Nasal cavity respiratory epithelium epithelial cell of viscerocranial mucosa (primary cell): ENCODE measurements around the gene CLEC10A. TPM values are rescaled to one million over a fixed set of nuclear protein-coding genes. Genes with fewer than 3 reads are reported as not detected.

Source experiments
- total RNA-seq: library from RNA; depleted of rRNA; stranded (reverse); fragments of >200 nt; gene quantifications from 2 replicates; pipeline ENCODE4 v1.2.3, GENCODE V29; 2014

CLEC10A gene
- not detected in 2 replicates for total RNA-seq

GRCh38 chr17:7079581-7080455 is at the start of gene CLEC10A:
Gene CLEC10A (minus strand): TSS chr17:7080251. CDS start chr17:7078812, 1,439 bp downstream.

GRCh38 chr17:7114241-7114874 is 34.3 kb upstream of the CLEC10A start, which contains the start of gene ASGR2:
Gene ASGR2 (minus strand): TSS chr17:7114822. CDS start chr17:7114240, 582 bp downstream.

DNA sequence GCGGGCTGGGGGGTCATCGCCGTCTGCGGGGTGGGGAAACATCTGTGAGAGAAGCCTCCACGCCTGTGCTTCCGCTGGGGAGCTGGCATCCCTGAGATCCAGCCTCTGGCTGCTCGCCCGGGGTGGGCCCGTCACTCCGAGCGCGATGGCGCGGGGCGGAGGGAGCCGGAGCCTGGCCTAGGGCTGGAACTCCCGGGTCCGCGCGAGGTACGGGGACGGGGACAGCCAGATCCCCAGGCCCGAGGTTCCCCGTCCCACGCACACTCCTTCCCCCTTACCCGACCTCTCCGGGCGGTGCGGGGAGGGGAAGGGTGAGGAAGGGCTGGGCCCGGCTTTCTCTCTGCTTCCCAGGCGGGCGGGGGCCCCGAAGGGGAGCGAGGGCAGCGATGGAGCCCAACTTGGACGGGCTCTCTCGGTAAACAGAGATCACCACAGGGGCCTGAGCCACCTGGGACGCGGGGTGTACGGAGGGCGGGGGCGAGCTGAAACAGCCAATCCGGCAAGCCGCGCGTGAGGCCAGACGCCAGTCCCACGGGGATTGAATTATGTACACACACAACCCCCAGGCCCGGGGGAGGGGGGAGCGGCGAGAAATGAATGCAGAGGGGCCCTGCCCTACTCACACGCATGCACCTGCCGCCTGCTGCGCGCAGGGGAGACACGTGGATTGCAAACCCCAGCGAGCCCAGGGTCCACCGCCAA is 36.4 kb downstream of the CLEC10A start, which contains the start of gene SLC16A11:
Gene SLC16A11, minus strand, starts transcription at position 596 of the 702 bp plus-strand sequence. Its CDS starts 579 bp downstream, at position 17.

DNA sequence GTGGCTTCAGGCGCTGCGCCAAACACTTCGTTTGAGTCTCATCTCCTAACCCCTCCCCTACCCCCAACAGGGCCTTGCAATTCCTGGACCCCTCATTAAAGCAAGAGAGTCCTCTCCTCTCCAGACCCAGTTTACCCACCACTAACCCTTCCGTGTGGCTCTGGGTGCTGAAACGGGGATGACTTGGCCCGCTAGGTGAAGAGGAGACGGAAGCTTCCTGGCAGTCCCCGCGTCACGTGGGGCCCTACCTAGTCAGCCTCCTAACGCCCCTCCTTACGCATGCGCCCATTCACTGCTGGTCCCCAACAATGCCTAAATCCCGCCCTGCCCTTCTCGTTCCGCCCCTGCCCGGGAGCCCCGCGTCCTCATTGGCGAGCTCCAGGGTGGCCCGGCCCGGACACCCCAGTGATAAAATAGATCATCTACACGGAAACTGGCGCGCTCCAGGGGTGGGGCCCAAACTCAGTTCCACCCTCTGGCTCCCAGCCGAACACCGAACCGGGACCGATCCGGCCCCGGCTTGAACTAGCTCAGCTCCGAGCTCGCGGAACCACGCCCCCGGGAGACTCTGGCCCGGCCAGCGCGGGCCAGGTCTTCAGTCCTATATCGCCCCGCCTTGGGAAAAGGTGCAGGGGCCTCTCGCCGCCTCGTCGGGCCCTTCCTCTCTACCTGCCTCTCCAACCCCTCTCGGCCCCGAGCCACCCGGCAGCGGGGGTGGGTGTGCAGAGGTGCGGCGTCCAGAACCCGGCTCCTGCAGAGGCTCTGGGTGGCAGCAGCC is 44.3 kb downstream of the CLEC10A start, which contains the start of gene SLC16A13:
Gene SLC16A13, plus strand, starts transcription at position 425 of the 778 bp plus-strand sequence. CDS start 368 bp downstream, outside the sequence.

Other genes starting within 250 kb of the CLEC10A start
- not detected in 2 replicates for gene TEKT1, start 248.5 kb downstream of the CLEC10A start, total RNA-seq
- under 0.01 and 0.14 TPM in 2 replicates for gene ALOX12, start 84.2 kb downstream of the CLEC10A start, total RNA-seq
- gene RNASEK, start 67.6 kb downstream of the CLEC10A start, total RNA-seq: 15.7 and 46.3 TPM in 2 replicates
- not detected in 2 replicates for gene BCL6B, start 57.2 kb downstream of the CLEC10A start, total RNA-seq
- gene SLC16A13, start 44.2 kb downstream of the CLEC10A start, total RNA-seq: 1.4 and 3.0 TPM in 2 replicates
- 0.07 TPM in 1 of 2 replicates, not detected in the other for gene SLC16A11, start 36.2 kb downstream of the CLEC10A start, total RNA-seq
- gene ASGR2, start 34.6 kb upstream of the CLEC10A start, total RNA-seq: not detected in 2 replicates
- 0.07 TPM in 1 of 2 replicates, not detected in the other for gene ASGR1, start 99.1 kb upstream of the CLEC10A start, total RNA-seq
- gene DLG4, start 139.6 kb upstream of the CLEC10A start, total RNA-seq: 1.0 and 9.3 TPM in 2 replicates
- gene ACADVL, start 139.7 kb upstream of the CLEC10A start, total RNA-seq: 172 and 221 TPM in 2 replicates
- 62.4 and 66.6 TPM in 2 replicates for gene DVL2, start 154.3 kb upstream of the CLEC10A start, total RNA-seq
- 27.0 and 32.2 TPM in 2 replicates for gene PHF23, start 159.2 kb upstream of the CLEC10A start, total RNA-seq
- gene GABARAP, start 162.2 kb upstream of the CLEC10A start, total RNA-seq: 57.8 and 81.4 TPM in 2 replicates
- gene CTDNEP1, start 171.5 kb upstream of the CLEC10A start, total RNA-seq: 26.3 and 49.0 TPM in 2 replicates
- gene ELP5, start 172.0 kb upstream of the CLEC10A start, total RNA-seq: 11.0 and 16.7 TPM in 2 replicates
- 453 and 573 TPM in 2 replicates for gene CLDN7, start 182.2 kb upstream of the CLEC10A start, total RNA-seq
- gene SLC2A4, start 201.5 kb upstream of the CLEC10A start, total RNA-seq: under 0.01 and 0.14 TPM in 2 replicates
- 0.34 and 1.1 TPM in 2 replicates for gene YBX2, start 214.4 kb upstream of the CLEC10A start, total RNA-seq
- 435 and 611 TPM in 2 replicates for gene EIF5A, start 227.4 kb upstream of the CLEC10A start, total RNA-seq
- 29.4 and 30.4 TPM in 2 replicates for gene GPS2, start 235.1 kb upstream of the CLEC10A start, total RNA-seq
- 15.7 and 22.5 TPM in 2 replicates for gene NEURL4, start 249.1 kb upstream of the CLEC10A start, total RNA-seq